Measurements from ENCODE around the gene PFKP.

DNA sequence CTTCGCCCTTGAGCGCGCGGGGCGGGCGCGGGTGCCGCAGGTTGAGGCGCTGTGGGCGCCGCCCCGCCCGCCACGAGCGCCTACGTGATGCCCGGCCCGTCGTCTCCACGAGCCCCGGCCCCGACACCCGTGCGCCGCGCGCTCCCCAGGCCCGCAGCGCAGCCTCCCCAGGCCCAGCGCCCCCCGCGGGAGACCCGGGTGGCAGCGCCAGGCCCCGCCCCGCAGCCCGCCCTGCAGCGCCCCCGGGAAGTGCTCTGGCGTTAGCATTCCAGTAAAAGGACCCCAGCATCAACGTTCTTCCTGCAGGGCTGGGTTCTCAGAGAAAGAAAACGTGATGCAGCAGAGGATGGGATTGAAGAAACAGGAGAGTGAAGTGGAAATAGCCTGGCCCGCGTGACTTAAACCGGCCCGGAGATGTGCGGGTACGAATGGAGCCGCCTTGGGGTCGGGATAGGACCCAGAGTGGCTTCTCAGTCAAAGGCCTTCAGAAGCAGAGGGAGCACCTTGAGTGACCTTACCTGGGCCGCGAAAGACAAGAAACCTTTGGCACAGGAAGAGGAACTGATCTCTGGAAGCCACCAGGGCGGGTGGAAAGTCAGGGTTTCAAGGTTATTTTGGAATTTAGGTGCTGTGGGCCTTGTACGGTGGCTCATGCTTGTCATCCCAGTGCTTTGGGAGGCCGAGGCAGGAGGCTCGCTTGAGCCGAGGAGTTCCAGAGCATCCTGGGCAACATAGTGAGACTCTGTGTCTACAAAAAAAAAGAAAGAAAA lies 1.8 kb downstream of the PFKP start:
- TF ChIP-seq ZNF837 (tag by site-specific recombination; IDR thresholded peaks at IDR 0.05) (no peak), TRIM28 (IDR thresholded peaks at IDR 0.05; ENCODE audit: borderline replicate concordance, low read length) (no peak), ZNF660 (tag by site-specific recombination; IDR thresholded peaks at IDR 0.05) (no peak), ZNF791 (tag by site-specific recombination; IDR thresholded peaks at IDR 0.05) (no peak), ZNF324 (tag by site-specific recombination; IDR thresholded peaks at IDR 0.05) (no peak), ZNF274 (IDR thresholded peaks at IDR 0.05; ENCODE audit: low read length) (no peak), ZNF274 (tag by site-specific recombination; IDR thresholded peaks at IDR 0.05; ENCODE audit: borderline replicate concordance) (no peak), TCF7L2 (IDR thresholded peaks at IDR 0.05; ENCODE audit: borderline replicate concordance, low read depth, low read length) (no peak), ZNF114 (tag by site-specific recombination; IDR thresholded peaks at IDR 0.05) (no peak), ZBTB11 (tag by site-specific recombination; conservative IDR thresholded peaks at IDR 0.05; ENCODE audit: low read depth) (no peak), ZNF302 (tag by site-specific recombination; IDR thresholded peaks at IDR 0.05; ENCODE audit: low read depth) (no peak)
- TF ChIP-seq, protein P1, sequence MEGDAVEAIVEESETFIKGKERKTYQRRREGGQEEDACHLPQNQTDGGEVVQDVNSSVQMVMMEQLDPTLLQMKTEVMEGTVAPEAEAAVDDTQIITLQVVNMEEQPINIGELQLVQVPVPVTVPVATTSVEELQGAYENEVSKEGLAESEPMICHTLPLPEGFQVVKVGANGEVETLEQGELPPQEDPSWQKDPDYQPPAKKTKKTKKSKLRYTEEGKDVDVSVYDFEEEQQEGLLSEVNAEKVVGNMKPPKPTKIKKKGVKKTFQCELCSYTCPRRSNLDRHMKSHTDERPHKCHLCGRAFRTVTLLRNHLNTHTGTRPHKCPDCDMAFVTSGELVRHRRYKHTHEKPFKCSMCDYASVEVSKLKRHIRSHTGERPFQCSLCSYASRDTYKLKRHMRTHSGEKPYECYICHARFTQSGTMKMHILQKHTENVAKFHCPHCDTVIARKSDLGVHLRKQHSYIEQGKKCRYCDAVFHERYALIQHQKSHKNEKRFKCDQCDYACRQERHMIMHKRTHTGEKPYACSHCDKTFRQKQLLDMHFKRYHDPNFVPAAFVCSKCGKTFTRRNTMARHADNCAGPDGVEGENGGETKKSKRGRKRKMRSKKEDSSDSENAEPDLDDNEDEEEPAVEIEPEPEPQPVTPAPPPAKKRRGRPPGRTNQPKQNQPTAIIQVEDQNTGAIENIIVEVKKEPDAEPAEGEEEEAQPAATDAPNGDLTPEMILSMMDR (tag by site-specific recombination; IDR thresholded peaks at IDR 0.05): no peak
- TF ChIP-seq, protein P2, sequence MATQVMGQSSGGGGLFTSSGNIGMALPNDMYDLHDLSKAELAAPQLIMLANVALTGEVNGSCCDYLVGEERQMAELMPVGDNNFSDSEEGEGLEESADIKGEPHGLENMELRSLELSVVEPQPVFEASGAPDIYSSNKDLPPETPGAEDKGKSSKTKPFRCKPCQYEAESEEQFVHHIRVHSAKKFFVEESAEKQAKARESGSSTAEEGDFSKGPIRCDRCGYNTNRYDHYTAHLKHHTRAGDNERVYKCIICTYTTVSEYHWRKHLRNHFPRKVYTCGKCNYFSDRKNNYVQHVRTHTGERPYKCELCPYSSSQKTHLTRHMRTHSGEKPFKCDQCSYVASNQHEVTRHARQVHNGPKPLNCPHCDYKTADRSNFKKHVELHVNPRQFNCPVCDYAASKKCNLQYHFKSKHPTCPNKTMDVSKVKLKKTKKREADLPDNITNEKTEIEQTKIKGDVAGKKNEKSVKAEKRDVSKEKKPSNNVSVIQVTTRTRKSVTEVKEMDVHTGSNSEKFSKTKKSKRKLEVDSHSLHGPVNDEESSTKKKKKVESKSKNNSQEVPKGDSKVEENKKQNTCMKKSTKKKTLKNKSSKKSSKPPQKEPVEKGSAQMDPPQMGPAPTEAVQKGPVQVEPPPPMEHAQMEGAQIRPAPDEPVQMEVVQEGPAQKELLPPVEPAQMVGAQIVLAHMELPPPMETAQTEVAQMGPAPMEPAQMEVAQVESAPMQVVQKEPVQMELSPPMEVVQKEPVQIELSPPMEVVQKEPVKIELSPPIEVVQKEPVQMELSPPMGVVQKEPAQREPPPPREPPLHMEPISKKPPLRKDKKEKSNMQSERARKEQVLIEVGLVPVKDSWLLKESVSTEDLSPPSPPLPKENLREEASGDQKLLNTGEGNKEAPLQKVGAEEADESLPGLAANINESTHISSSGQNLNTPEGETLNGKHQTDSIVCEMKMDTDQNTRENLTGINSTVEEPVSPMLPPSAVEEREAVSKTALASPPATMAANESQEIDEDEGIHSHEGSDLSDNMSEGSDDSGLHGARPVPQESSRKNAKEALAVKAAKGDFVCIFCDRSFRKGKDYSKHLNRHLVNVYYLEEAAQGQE (tag by site-specific recombination; IDR thresholded peaks at IDR 0.05): no peak
- TF ChIP-seq, protein P3, sequence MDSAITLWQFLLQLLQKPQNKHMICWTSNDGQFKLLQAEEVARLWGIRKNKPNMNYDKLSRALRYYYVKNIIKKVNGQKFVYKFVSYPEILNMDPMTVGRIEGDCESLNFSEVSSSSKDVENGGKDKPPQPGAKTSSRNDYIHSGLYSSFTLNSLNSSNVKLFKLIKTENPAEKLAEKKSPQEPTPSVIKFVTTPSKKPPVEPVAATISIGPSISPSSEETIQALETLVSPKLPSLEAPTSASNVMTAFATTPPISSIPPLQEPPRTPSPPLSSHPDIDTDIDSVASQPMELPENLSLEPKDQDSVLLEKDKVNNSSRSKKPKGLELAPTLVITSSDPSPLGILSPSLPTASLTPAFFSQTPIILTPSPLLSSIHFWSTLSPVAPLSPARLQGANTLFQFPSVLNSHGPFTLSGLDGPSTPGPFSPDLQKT (IDR thresholded peaks at IDR 0.05; ENCODE audit: borderline replicate concordance, low read depth, low read length): no peak
- TF ChIP-seq, protein P4, sequence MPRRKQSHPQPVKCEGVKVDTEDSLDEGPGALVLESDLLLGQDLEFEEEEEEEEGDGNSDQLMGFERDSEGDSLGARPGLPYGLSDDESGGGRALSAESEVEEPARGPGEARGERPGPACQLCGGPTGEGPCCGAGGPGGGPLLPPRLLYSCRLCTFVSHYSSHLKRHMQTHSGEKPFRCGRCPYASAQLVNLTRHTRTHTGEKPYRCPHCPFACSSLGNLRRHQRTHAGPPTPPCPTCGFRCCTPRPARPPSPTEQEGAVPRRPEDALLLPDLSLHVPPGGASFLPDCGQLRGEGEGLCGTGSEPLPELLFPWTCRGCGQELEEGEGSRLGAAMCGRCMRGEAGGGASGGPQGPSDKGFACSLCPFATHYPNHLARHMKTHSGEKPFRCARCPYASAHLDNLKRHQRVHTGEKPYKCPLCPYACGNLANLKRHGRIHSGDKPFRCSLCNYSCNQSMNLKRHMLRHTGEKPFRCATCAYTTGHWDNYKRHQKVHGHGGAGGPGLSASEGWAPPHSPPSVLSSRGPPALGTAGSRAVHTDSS (tag by site-specific recombination; IDR thresholded peaks at IDR 0.05): no peak

All from HEK293 (cell line).